Activated T-cell treated with anti-CD3 and anti-CD28 coated beads for 4 hours (primary cell): ENCODE data around the gene FRY.

Experiments used
- DNase-seq: peaks from one replicate; pipeline ENCODE4 v3.0.0-alpha.2; 2020

Gene FRY

DNA sequence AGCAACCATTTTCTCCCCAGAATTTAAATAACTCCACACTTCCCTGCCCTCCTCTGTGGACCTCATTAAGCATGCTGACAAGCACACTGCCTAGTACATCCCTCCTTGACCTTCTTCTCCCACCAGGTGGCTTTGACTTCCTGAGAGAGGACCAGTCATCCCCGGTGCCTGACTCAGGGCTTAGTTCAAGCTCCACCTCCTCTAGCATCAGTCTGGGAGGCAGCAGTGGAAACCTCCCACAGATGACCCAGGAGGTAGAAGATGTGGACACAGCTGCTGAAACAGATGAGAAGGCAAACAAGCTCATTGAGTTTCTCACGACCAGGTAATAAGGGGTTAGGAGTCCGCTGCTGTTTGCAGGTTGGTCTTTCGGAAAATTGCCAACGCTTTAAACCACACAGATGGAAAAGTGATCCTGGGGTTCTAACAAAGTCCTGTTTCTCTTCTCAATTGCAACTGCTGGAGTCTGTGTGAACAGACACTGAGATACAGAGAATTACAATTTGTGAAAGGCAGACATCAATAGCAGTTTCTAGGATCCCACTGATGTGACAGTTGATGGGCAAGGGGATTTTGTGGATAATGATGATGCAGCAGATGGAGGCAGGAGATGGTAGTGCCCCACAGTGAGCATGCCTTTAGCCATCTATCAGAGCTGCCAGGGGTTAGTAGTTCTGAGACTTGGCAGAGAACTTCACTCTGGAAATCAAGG is 196.9 kb downstream of the FRY start:
- DNase-seq, result no peak

DNA sequence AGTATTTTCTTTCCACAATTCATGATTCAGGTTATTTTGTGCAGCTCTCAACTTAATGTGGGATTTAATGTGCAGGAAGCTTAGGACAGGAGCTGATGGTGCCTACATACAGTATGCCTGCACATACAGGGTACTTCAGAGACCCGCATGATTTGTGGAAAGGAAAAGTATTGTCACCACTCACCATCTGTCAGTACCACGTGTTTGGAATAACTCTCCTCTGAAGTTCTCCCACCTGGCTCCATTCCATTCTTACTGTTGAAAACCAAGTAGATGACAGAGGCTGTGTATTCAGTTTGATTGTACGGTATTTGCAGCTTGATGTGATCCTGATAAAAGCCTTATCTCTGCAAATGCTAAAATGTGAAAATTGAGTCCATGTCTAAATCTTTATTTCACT is 197.9 kb downstream of the FRY start:
- no peak for DNase-seq

DNA sequence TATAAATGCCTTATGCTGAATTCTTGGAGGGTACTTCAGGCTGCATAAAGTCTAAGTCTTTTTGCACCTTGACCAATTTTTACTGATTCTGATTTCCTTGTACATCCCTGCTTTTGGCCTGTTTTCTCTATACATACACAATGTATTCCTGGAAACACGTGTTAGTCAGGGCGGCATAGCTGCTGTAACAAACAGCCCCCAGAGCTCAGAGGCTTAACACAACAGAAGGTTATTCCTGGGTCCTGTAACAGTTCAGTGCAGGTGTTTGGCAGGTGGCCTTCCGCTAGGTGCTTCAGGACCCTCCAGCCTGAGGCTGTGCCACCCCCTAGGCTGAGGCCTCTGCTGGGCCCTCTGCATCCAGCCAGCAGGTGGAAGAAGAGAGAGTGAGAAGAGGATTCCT is 200.7 kb downstream of the FRY start:
- no peak for DNase-seq

DNA sequence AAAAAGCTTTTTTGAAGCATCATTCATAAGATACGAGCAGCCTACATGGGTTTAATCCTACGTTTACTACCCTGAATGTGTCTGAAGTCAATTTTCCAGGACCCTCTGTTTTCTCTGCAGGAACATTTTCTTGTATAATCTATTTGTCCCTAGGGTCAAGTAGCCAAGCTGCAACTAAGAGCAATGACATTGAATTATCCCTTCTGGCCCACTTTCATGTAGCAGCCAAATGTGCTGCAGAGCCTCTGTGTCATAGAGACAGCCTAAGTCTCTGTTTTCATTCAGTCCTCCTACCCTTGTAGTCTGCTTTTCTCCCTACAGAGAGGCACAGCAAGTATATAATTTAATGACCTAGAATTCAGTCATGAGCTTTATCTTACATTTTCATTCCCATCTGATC is 201.5 kb downstream of the FRY start:
- DNase-seq, result no peak

DNA sequence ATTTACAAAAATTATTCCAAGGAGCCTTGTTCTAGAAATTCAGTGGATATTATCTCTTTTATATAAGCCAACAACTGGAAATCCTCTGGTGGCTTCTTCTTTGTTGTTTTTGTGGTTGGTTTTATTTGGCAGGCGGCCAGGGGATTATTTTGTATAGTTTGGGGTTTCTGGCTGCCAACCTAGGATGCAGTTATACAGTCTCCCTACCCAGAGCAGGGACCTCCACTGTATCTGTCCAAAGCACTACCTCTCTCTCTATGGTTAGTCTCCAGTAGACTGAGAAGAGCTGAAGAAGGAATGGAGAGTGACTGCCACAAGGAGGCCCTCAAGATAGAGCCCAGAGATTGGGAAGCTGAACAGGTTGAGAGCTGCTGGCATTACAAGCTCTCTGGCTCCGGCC is 203.3 kb downstream of the FRY start:
- no peak for DNase-seq

DNA sequence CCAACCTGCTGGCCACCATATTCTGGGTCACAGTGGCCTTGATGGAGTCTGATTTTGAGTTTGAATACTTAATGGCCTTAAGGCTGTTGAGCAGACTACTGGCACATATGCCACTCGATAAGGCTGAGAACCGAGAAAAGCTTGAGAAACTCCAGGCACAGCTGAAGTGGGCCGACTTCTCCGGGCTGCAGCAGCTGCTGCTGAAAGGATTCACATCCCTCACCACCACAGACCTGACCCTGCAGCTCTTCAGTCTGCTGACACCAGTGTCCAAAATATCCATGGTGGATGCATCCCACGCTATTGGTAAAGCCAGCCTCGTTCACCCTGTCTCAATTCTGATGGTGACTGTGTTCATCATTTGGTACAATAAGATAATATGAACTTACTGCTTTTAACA is 206.1 kb downstream of the FRY start:
- no peak for DNase-seq

DNA sequence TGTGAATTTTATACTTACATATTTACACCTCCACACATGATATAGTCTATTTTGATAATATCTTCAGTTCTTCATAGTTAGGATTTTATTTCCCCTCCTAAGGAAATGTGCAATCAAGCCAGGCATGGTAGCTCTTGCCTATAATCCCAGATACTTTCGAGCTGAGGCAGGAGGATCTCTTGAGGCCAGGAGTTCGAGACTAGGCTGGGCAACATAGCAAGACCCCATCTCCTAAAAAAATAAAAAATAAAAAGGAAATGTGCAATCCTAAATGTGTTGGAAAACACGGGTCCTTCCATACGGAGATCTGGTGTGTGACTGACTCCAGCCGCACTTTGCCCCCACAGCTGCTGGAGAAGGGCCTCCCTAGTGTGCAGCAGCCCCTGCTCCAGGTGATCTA is 212.1 kb downstream of the FRY start:
- no peak for DNase-seq

DNA sequence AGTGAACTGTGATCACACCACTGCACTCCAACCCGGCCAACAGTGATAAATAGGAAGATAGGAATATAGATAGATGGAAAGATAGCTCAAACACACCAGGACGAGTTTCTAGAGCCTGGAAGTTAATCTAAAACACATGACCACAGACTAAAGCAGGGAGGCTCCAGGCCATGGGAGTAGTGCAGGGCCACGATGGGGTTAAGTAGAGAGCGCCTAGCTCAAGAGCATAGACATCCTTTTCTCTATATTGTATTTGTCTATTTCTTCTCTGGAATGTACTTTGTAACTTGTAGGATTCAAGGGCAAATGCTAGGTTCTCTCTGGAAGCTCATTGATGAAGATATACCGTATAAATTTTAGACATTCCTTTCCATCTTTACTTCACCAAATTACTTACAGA is 214.0 kb downstream of the FRY start:
- DNase-seq, result no peak

DNA sequence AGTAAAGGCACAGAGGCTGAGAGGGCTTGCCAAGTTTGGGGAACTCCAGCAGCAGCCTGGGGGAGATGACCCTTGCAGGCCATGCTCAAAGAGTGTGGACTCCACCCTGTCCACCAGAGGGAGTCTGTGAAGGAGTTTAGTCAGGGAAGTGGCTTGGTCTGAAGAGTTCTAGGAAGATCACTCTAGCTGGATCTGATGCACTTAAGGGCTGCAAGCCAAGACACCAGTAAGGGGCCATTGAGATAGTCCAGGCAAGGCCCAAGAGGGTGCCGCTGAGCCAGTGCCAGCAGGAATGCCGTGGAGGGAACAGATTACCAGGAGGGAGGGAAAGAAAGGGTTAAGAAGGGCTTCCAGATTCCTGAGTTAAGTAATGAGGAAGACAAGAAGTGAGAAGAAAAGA is 214.9 kb downstream of the FRY start:
- DNase-seq, result no peak

DNA sequence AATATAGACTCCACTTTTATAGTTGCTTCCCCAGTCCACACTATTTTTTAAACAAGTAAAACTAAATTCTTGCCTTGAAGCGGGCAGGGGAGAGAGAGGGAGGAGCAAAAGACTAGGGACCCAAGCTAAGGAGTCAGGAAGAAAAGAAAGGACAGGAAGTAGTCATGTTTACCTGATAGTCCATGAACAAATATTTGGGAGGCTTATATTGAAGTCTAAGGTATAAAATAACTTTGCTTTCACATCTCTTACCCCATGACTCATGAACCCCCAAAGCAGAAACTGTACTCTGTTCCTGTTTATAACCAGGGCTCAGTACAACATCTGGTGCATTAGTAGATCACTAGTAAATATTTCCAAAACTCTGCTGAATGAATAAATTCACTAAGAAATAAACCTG is 216.3 kb downstream of the FRY start:
- DNase-seq, result no peak

DNA sequence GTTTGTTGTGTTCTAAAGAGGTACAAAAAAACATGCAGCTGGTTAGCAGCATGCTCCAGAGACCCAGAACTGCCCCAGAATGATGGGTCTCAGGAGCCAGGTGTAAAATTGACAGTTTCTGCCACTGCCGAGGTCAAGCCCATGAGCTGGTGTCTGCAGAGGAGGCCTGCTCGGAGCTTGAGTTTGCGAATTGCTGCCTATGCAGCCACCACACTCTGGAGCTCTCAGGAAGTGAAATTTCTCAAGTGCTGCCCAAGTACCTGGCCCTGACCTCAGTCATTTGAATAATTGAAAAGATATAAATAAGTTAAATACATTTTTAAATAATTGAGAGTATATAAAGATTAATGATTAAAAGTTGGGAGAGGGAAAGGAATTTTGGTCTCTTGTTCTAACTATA is 217.2 kb downstream of the FRY start:
- DNase-seq, result no peak

DNA sequence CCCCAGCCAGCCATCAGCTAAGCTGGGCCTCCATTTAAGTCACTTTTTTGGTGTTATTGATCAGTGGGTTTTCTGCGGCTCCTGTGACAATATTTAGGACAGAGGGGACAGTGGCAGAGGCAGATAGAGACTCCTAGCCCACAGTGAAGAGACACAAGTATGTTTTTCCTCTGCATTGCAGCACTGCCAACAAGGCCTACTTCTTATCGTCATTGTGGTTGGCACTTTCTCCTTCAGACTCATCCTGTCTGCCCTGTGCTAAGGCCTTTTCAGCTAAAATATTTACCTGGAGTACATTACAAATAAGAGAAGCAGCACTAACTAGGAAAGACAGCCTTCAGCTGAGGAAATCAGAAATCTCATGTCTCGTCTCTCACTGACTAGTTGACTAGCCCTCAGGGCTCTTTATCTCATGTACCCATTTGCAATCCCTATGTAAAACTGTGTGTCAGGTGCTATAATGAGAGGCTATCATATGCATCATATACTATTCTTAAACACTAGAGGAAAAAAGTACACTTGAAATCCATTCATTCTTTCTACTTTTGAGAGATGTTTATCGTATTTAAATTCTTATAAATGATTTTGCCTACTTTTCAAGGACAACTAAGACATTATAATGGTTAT is 221.4 kb downstream of the FRY start:
- DNase-seq, result no peak

DNA sequence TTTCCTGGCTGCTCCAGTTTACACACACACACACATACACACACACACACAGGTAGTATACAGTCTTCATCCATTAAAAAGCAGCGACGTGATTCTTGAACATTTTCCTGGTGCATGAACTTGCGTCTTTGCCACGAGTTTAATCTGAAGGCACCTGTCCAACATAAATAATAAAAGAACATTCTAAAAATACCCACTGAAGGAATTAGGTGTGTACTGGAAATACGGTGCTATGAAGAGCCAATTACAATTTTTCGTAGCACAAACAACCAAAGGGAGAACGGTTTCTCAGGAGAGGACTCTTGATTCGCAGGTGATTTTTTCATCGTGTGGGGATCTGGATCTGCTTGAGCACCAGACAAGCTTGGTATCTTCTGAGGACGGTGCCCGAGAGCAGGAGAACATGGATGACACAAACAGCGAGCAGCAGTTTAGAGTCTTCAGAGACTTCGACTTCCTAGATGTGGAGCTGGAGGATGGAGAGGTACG is 222.4 kb downstream of the FRY start:
- DNase-seq, result no peak

DNA sequence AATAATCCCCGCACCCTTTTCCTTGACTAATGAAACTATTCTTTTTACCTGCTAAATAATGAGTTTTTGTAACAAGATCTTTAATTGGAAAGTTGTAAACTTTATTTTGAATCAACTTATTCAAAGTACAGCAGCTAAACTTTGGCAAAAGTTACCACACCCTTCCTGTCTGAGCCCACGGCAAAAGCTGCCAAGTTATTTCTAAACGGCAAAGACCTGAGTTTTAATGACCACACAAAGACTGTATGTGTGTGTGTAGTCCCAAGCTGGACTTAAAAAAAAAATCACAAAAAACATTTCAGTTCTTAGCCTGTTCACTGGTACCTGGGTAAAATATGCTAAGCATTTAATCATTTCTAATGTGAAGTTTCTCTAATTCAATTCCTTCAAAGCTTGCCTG is 222.8 kb downstream of the FRY start:
- DNase-seq, result no peak

DNA sequence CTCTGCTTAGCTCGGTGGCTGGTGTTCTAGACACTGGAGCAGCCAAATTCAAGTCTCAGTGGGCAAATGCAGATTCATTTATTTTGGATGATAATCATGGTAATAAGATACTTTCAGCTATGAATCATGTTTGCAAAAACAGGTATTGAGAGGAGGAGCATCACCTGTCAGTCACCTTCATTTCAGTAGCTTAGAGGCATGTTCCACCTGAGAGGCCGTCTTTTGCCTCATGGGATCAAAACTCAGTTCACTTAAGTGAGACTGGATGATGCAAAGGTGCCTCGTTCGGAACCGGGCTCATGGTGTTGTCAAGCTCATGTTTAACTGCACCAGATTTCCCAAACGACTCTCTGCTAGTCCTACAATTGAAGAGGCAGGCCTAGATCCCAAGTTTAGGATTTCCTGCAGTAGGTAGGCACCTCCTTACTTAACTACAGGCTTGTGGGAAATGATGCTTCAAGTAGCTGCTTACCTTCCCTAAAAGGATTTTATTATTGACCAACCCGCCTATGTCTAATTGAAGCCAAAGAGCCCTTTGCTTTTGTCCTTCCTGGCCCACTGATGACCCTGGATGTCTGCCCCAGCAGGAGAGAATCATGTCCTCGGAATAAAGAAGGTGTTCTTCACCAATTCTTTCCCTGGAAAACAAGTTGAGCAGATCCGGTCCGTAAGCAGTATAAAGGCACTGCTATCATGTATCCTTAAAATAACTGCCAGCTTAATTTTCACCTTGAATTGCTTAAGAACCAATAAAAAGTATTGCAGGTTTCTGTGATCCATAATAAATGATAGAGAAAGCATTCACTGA is 223.5 kb downstream of the FRY start:
- DNase-seq, result no peak

DNA sequence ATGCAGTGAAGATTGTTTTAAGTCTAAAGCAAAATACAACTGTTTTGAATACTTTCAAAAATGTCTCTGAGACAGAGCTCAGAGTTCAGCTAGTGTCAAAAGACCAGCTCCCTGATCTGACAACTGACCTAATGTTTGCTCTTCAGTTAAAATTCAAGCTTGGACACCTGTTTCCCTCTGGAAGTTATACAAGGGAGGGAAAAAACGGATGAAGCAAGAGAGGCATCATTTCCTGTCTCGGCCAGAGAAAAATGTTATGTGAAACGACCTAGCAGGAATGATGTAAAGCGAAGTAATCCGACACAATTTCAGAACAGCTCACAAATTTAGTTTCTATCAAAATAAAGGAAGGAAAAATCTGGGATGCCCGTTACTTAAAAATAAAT is 224.1 kb downstream of the FRY start:
- DNase-seq, result no peak

DNA sequence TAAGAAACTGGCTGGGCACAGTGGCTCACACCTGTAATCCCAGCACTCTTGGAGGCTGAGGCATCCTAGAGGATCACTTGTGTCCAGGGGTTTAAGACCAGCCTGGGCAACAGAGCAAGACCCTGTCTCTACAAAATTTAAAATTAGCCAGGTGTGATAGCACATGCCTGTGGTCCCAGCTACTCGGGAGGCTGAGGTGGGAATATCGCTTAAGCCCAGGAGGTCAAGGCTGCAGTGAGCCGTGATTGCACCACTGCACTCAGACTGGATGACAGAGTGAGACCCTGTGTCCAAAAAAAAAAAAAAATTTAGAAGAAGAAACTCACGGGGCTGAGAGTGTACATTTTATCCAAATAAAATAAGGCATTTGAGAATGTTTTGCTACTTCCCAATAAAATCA is 224.7 kb downstream of the FRY start:
- DNase-seq, result no peak

DNA sequence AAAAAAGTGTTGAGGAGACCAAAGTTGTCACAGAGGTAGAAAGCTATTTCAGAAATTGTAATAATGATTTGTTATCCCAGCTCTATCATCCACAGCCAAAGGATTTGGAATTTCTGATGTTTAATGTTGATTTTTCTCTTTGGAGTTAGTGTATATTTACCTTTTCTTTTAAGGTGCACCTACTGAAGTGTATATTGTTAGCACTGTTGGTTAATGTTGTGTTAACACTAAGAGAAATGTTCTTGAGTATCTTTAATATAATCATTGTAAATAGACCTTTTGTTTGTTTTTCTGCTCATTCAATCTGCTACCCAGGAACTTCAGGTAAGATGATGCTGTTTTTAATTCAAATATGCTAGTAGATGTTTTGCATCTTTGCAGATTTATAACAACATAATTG is 226.1 kb downstream of the FRY start:
- no peak for DNase-seq

DNA sequence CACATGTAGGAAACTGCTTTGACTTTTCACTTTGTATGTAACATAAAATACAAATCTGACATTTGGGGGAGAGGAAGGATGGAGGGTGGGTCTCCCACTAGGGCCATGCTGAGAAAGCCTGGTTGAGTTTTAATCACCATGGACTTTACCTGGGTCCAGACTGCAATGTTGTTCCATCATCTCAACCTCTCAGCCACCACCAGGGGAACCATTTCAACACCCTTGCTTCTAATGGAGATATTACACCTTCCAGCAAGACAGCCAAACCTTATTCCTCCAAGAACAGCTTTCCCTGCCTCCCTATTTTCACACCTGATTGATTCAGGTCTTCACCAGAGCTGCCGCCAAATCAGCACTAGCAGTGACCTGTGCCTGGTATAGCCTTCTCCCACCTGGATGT is 227.5 kb downstream of the FRY start:
- DNase-seq, result no peak

DNA sequence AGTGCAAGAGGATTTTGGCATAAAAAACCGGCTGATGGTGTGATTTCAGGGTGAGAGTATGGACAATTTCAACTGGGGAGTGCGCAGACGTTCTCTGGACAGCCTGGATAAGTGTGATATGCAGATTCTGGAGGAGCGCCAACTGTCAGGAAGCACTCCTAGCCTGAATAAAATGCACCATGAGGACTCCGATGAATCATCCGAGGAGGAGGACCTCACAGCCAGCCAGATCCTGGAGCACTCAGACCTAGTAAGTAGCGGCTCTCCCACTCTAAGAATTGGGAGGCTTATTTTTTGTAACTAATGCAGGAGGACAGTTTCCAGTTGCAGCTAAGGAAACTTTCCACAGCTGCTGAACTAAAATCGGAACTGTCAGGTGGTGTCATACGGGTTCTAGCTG is 230.0 kb downstream of the FRY start:
- DNase-seq, result no peak

DNA sequence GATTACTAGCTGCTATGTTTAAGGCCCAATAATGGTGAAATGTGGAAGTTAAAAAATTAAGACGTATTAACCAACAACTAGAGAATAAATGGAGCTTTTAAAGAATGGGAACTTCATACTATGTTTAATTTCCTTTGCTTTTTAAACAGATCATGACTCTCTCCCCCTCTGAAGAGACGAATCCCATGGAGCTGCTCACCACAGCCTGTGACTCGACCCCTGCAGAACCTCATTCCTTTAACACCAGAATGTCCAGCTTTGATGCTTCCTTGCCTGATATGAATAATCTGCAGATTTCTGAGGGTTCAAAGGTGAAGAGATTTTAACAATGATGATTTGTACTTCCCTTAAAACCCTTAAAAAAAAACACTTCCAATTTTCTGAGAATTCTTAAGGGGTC is 230.6 kb downstream of the FRY start:
- no peak for DNase-seq

DNA sequence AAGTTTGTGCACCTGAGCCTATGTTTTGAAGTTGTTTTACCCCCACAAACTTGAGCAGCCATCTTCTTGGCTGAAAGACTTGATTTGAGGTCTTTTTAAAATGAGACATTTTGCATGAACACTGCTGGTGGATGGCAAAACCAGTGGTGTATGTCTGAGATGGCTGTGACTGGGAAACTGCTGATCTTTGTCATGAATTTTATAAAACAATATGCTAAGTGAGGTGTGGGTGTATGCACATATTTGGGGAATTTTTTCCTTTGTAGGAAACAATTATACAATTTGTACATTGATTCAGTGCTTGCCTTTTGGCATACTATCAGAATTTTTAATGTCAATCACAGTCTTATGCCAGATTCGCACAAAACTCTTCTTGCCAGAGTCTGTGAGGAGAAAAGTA is 231.0 kb downstream of the FRY start:
- no peak for DNase-seq

DNA sequence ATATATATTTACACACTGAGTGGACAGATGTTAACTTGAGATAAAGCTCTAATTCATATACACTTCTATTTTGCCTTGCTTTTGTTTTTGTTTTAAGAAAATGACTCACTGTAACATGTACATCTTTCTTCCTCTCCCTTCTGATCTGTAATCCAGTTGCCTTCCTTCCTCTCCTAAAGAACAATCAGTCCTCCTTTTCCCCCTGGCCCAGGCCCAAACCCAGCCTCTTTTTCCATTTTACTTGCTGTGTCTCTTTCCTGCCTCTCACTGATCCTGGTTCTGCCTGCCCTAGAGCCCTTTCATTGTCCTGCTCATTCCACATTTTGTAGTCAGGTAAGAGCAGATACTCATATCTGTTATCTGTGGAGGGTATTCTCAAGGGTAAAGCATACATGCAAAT is 232.8 kb downstream of the FRY start:
- no peak for DNase-seq

DNA sequence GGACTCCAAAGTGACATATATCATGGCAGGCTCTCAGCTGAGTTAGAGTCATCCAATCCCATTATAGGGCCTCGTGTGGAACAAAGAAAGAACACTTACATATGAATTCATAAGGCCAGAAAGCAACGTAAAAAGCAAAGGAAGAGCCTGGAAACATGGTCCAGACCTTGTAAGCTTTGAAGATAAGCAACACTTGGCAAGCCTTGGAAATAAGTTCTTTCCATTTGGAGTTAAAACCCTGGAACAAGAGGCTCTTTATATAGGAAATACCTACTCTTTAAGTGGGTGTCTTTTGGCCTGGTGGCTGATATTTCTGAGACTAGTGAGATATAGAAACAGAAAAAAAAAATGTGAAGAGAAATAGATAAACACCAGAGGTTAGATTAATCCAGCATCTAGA is 234.2 kb downstream of the FRY start:
- DNase-seq, result no peak
